Stomach smooth muscle (tissue), 2 donors: ENCODE measurements around the gene YY1.

ENCODE experiments used
- H3K27ac ChIP-seq: one replicate; pipeline ENCODE4 v1.7.0; 2013; ENCODE audit warnings: mild to moderate bottlenecking, low read length, inconsistent platforms
- H3K27me3 ChIP-seq, 2 donors: one replicate each; pipeline ENCODE4 v1.7.0; 2013; ENCODE audit warnings: low read length in 2 of 2; ENCODE audit not compliant: insufficient read depth in 2 of 2, control insufficient read depth in 1 of 2
- H3K36me3 ChIP-seq, 2 donors: one replicate each; pipeline ENCODE4 v1.7.0; 2013; ENCODE audit warnings: low read length in 2 of 2; ENCODE audit not compliant: control insufficient read depth in 2 of 2, insufficient read depth in 2 of 2
- H3K4me1 ChIP-seq: one replicate; pipeline ENCODE4 v1.7.0; 2013; ENCODE audit warnings: low read length; ENCODE audit not compliant: control insufficient read depth, insufficient read depth
- H3K4me3 ChIP-seq, 2 donors: one replicate each; pipeline ENCODE4 v1.7.0; 2013; ENCODE audit warnings: low read length in 2 of 2
- H3K9ac ChIP-seq, 2 donors: one replicate each; pipeline ENCODE4 v1.7.0; 2013; ENCODE audit warnings: low read length in 2 of 2, mild to moderate bottlenecking in 1 of 2
- H3K9me3 ChIP-seq, 2 donors: one replicate each; pipeline ENCODE4 v1.7.0; 2013; ENCODE audit warnings: low read length in 2 of 2; ENCODE audit not compliant: control insufficient read depth in 2 of 2
- donor health status: healthy.
- donor health status: Pancreatic carcinoma.

The YY1 gene

GRCh38 chr14:100329233-100330006 is 90.5 kb downstream of the YY1 start:
- Histone ChIP-seq H3K4me3 (no peak overlapping the region), H3K36me3 (peaks cover 2 to 3% of the 10 kb centered on the region in 2 donors), H3K4me1 (no peaks in the 10 kb centered on the region), H3K27me3 (no peaks in the 10 kb centered on the region), H3K27ac (no peak overlapping the region), H3K9ac (no peak overlapping the region), H3K9me3 (no peaks in the 10 kb centered on the region)

- Histone ChIP-seq H3K36me3 (peaks cover 4 to 6% of the 10 kb centered on the region in 2 donors), H3K27me3 (no peaks in the 10 kb centered on the region), H3K9ac (no peak overlapping the region), H3K4me1 (no peaks in the 10 kb centered on the region), H3K4me3 (no peak overlapping the region), H3K9me3 (no peaks in the 10 kb centered on the region), H3K27ac (no peak overlapping the region)
Observed at GRCh38 chr14:100330007-100330344, 91.0 kb downstream of the YY1 start.

GRCh38 chr14:100330388-100330931 is 91.5 kb downstream of the YY1 start:
- Histone ChIP-seq H3K27me3 (no peaks in the 10 kb centered on the region), H3K27ac (no peak overlapping the region), H3K4me1 (no peaks in the 10 kb centered on the region), H3K4me3 (no peak overlapping the region), H3K36me3 (peaks cover 5 to 7% of the 10 kb centered on the region in 2 donors), H3K9me3 (no peaks in the 10 kb centered on the region), H3K9ac (no peak overlapping the region)

- Histone ChIP-seq H3K27ac (no peak overlapping the region), H3K36me3 (peaks cover 9 to 12% of the 10 kb centered on the region in 2 donors), H3K4me3 (no peak overlapping the region), H3K9me3 (no peaks in the 10 kb centered on the region), H3K27me3 (no peaks in the 10 kb centered on the region), H3K4me1 (no peaks in the 10 kb centered on the region), H3K9ac (no peak overlapping the region)
Observed at GRCh38 chr14:100332071-100332639, 93.2 kb downstream of the YY1 start.
